Lower leg skin (tissue), 3 donors: ENCODE results near the gene COBL.

Experiments used
- CTCF ChIP-seq, 3 donors: fragments of 450-650 bp; IDR thresholded peaks; one replicate each; pipeline ENCODE4 v1.5.1; 2016; ENCODE audit warnings: antibody characterized with exemption in 3 of 3, mild to moderate bottlenecking in 3 of 3, moderate library complexity in 2 of 3
- POLR2A ChIP-seq, 2 donors: fragments of 450-650 bp; IDR thresholded peaks; one replicate each; pipeline ENCODE4 v1.6.1; 2016 to 2017; ENCODE audit warnings: antibody characterized with exemption in 2 of 2, mild to moderate bottlenecking in 1 of 2, moderate library complexity in 1 of 2

GRCh38 chr7:51267169-51267568 lies 49.4 kb downstream of the COBL start:
- no peak for TF ChIP-seq CTCF (IDR thresholded peaks at IDR 0.05)
- no peak for TF ChIP-seq POLR2A (IDR thresholded peaks at IDR 0.05)
